ENCODE results near the gene PGBD4.
"Not testable (repeated sequence)": the region's sequence is repeated elsewhere in the genome, so short reads cannot be mapped to it uniquely, and the experiment has no call there.

Gene PGBD4

GRCh38 chr15:34114739-34115138, 12.9 kb downstream of the PGBD4 start:
- no peak for TF ChIP-seq CTCF (IDR thresholded peaks at IDR 0.05; ENCODE audit: low read depth, low read length, missing control alignments)
- Histone ChIP-seq H3K4me3 (ENCODE audit: low read depth, low read length) (no peak overlapping the region), H3K27me3 (replicated peaks) (no peaks in the 10 kb centered on the region), H3K27ac (no peak overlapping the region), H3K36me3 (replicated peaks) (no peaks in the 10 kb centered on the region)
- in situ Hi-C loops (cut with HindIII; ENCODE audit: low pct_ligation_motif_present, low sequenced_read_pairs): no loop called here
- no peak for DNase-seq

- TF ChIP-seq CTCF (IDR thresholded peaks at IDR 0.05; ENCODE audit: low read depth, low read length, missing control alignments): no peak
- no peak for DNase-seq
- no peaks in the 10 kb centered on the region for H3K36me3 ChIP-seq (replicated peaks)
- H3K4me3 ChIP-seq (ENCODE audit: low read depth, low read length): no peak overlapping the region
- H3K27me3 ChIP-seq (replicated peaks): no peaks in the 10 kb centered on the region
- in situ Hi-C loops (cut with HindIII; ENCODE audit: low pct_ligation_motif_present, low sequenced_read_pairs): no loop called here
- H3K27ac ChIP-seq: no peak overlapping the region
Measured at GRCh38 chr15:34116620-34117019, 14.7 kb downstream of the PGBD4 start.

GRCh38 chr15:34119291-34119690, 17.4 kb downstream of the PGBD4 start:
- DNase-seq: no peak
- Histone ChIP-seq H3K27ac (no peak overlapping the region), H3K27me3 (replicated peaks) (no peaks in the 10 kb centered on the region), H3K36me3 (replicated peaks) (no peaks in the 10 kb centered on the region), H3K4me3 (ENCODE audit: low read depth, low read length) (no peak overlapping the region)
- in situ Hi-C loops (cut with HindIII; ENCODE audit: low pct_ligation_motif_present, low sequenced_read_pairs): no loop called here
- peak; percentile 13 for TF ChIP-seq CTCF (IDR thresholded peaks at IDR 0.05; ENCODE audit: low read depth, low read length, missing control alignments)

GRCh38 chr15:34120420-34120819, 18.5 kb downstream of the PGBD4 start:
- H3K27me3 ChIP-seq (replicated peaks); H3K36me3 ChIP-seq (replicated peaks); DNase-seq; H3K4me3 ChIP-seq (ENCODE audit: low read depth, low read length); in situ Hi-C loops (cut with HindIII; ENCODE audit: low pct_ligation_motif_present, low sequenced_read_pairs); H3K27ac ChIP-seq: not testable (repeated sequence)

GRCh38 chr15:34121786-34122185, 19.9 kb downstream of the PGBD4 start:
- peak overlapping the region; percentile 80 for H3K27ac ChIP-seq
- H3K27me3 ChIP-seq (replicated peaks); DNase-seq; H3K4me3 ChIP-seq (ENCODE audit: low read depth, low read length); in situ Hi-C loops (cut with HindIII; ENCODE audit: low pct_ligation_motif_present, low sequenced_read_pairs); H3K36me3 ChIP-seq (replicated peaks): not testable (repeated sequence)

- no peaks in the 10 kb centered on the region for H3K27me3 ChIP-seq (replicated peaks)
- peak; percentile 97 for DNase-seq
- H3K4me3 ChIP-seq (ENCODE audit: low read depth, low read length): no peak overlapping the region
- H3K27ac ChIP-seq: peak overlapping the region; percentile 80
- in situ Hi-C loops (cut with HindIII; ENCODE audit: low pct_ligation_motif_present, low sequenced_read_pairs): no loop called here
- no peaks in the 10 kb centered on the region for H3K36me3 ChIP-seq (replicated peaks)
- TF ChIP-seq CTCF (IDR thresholded peaks at IDR 0.05; ENCODE audit: low read depth, low read length, missing control alignments): no peak
Measured at GRCh38 chr15:34122771-34123183, 20.9 kb downstream of the PGBD4 start.

- no peak overlapping the region for H3K27ac ChIP-seq
- in situ Hi-C loops (cut with HindIII; ENCODE audit: low pct_ligation_motif_present, low sequenced_read_pairs): no loop called here
- H3K36me3 ChIP-seq (replicated peaks): no peaks in the 10 kb centered on the region
- H3K4me3 ChIP-seq (ENCODE audit: low read depth, low read length): no peak overlapping the region
- TF ChIP-seq CTCF (IDR thresholded peaks at IDR 0.05; ENCODE audit: low read depth, low read length, missing control alignments): no peak
- no peaks in the 10 kb centered on the region for H3K27me3 ChIP-seq (replicated peaks)
- no peak for DNase-seq
Measured at GRCh38 chr15:34124651-34125050, 22.8 kb downstream of the PGBD4 start.

Data from brain microvascular endothelial cell (primary cell).